Fibroblast of the aortic adventitia (primary cell): ENCODE results near the gene CEACAM16. TPM values are rescaled to one million over a fixed set of nuclear protein-coding genes. Genes with fewer than 3 reads are reported as not detected.
A peak's percentile ranks its signal among the peaks of the same experiment; 100 is the strongest.

Experiments
- DNase-seq: peaks from one replicate; pipeline ENCODE4 v3.0.0-alpha.2; 2010; ENCODE audit warnings: low read depth
- H3K4me3 ChIP-seq: 2 replicates; pipeline ENCODE4 v1.5.1; 2011; ENCODE audit warnings: low read depth, mild to moderate bottlenecking, control low read depth, low read length, moderate library complexity
- CTCF ChIP-seq: IDR thresholded peaks from 2 replicates; pipeline ENCODE4 v1.5.1; 2011; ENCODE audit warnings: mild to moderate bottlenecking, low read length, control low read depth, inconsistent platforms; ENCODE audit not compliant: insufficient read depth
- total RNA-seq: library from RNA; depleted of rRNA; stranded (reverse); fragments of >200 nt; gene quantifications from 2 replicates; pipeline ENCODE4 v1.2.3, GENCODE V29; 2012; ENCODE audit warnings: low replicate concordance

Gene CEACAM16
- total RNA-seq, 1 donor = not detected

GRCh38 chr19:44731622-44732021 is 32.7 kb downstream of the CEACAM16 start:
- TF ChIP-seq CTCF = no peak
- no peak overlapping the region for H3K4me3 ChIP-seq
- no peak for DNase-seq

GRCh38 chr19:44732235-44733014 is 33.5 kb downstream of the CEACAM16 start:
- no peak overlapping the region for H3K4me3 ChIP-seq
- no peak for TF ChIP-seq CTCF
- no peak for DNase-seq

GRCh38 chr19:44734357-44734756 is 35.4 kb downstream of the CEACAM16 start:
- no peak overlapping the region for H3K4me3 ChIP-seq
- no peak for DNase-seq
- TF ChIP-seq CTCF = no peak

GRCh38 chr19:44735011-44735410 is 36.1 kb downstream of the CEACAM16 start:
- no peak for TF ChIP-seq CTCF
- H3K4me3 ChIP-seq = no peak overlapping the region
- DNase-seq = no peak

GRCh38 chr19:44737238-44738071 is 38.5 kb downstream of the CEACAM16 start:
- no peak for TF ChIP-seq CTCF
- DNase-seq = peak; percentile 78
- H3K4me3 ChIP-seq = no peak overlapping the region

- no peak for DNase-seq
- TF ChIP-seq CTCF = no peak
- H3K4me3 ChIP-seq = no peak overlapping the region
These were observed 39.2 kb downstream of the CEACAM16 start for GRCh38 chr19:44738136-44738535.
